Activated naive CD8-positive, alpha-beta T cell treated with anti-CD3 and anti-CD28 coated beads for 36 hours (primary cell): ENCODE measurements around the gene N4BP2L1. TPM values are rescaled to one million over a fixed set of nuclear protein-coding genes. Genes with fewer than 3 reads are reported as not detected.
"Not testable (repeated sequence)": the region's sequence is repeated elsewhere in the genome, so short reads cannot be mapped to it uniquely, and the experiment has no call there.

Experiments
- DNase-seq: peaks from one replicate; pipeline ENCODE4 v3.0.0; 2021
- H3K27ac Mint-ChIP-seq: one replicate; pipeline ENCODE4 v1.8.0; 2022; ENCODE audit warnings: mild to moderate bottlenecking, moderate library complexity, mixed read lengths
- H3K27me3 Mint-ChIP-seq: one replicate; pipeline ENCODE4 v1.8.0; 2022; ENCODE audit warnings: mild to moderate bottlenecking, mixed read lengths
- H3K36me3 Mint-ChIP-seq: one replicate; pipeline ENCODE4 v1.8.0; 2021; ENCODE audit warnings: mild to moderate bottlenecking, mixed read lengths
- H3K4me1 Mint-ChIP-seq: one replicate; pipeline ENCODE4 v1.8.0; 2021; ENCODE audit warnings: mixed read lengths
- H3K4me3 Mint-ChIP-seq: one replicate; pipeline ENCODE4 v1.8.0; 2022; ENCODE audit warnings: mild to moderate bottlenecking, moderate library complexity, mixed read lengths
- H3K9me3 Mint-ChIP-seq: one replicate; pipeline ENCODE4 v1.8.0; 2022; ENCODE audit warnings: mixed read lengths
- total RNA-seq, 2 experiments: library from RNA; stranded (reverse); gene quantifications; one replicate each; pipeline ENCODE4 v1.2.3, GENCODE V29; 2021

N4BP2L1 gene
- total RNA-seq, 2 experiments from 2014 or later = 14.6 to 15.7 TPM

GRCh38 chr13:32385410-32385809, 42.5 kb downstream of the N4BP2L1 start:
- DNase-seq = no peak
- no peak overlapping the region for H3K4me3 Mint-ChIP-seq
- no peaks in the 10 kb centered on the region for H3K27me3 Mint-ChIP-seq
- no peak overlapping the region for H3K27ac Mint-ChIP-seq
- no peaks in the 10 kb centered on the region for H3K9me3 Mint-ChIP-seq
- H3K4me1 Mint-ChIP-seq = peaks cover 10% of the 10 kb centered on the region
- peaks cover 4% of the 10 kb centered on the region for H3K36me3 Mint-ChIP-seq

GRCh38 chr13:32384702-32385101, 43.2 kb downstream of the N4BP2L1 start:
- Mint-ChIP-seq H3K27ac (no peak overlapping the region), H3K4me3 (no peak overlapping the region), H3K9me3 (no peaks in the 10 kb centered on the region), H3K4me1 (peaks cover 5% of the 10 kb centered on the region), H3K36me3 (peaks cover 5% of the 10 kb centered on the region), H3K27me3 (no peaks in the 10 kb centered on the region)
- DNase-seq = no peak

GRCh38 chr13:32383836-32384618, 43.9 kb downstream of the N4BP2L1 start:
- Mint-ChIP-seq H3K27me3 (no peaks in the 10 kb centered on the region), H3K27ac (no peak overlapping the region), H3K9me3 (no peaks in the 10 kb centered on the region)

GRCh38 chr13:32381539-32381938, 46.4 kb downstream of the N4BP2L1 start:
- H3K4me3 Mint-ChIP-seq = no peak overlapping the region
- no peak for DNase-seq
- H3K27me3 Mint-ChIP-seq = no peaks in the 10 kb centered on the region
- H3K4me1 Mint-ChIP-seq = no peaks in the 10 kb centered on the region
- no peaks in the 10 kb centered on the region for H3K9me3 Mint-ChIP-seq
- H3K27ac Mint-ChIP-seq = no peak overlapping the region
- H3K36me3 Mint-ChIP-seq = peaks cover 6% of the 10 kb centered on the region

More at GRCh38 chr13:32383836-32384618, 43.9 kb downstream of the N4BP2L1 start:
- DNase-seq = no peak
- Mint-ChIP-seq H3K36me3 (peaks cover 4% of the 10 kb centered on the region), H3K4me1 (peaks cover 3% of the 10 kb centered on the region), H3K4me3 (no peak overlapping the region)

- Mint-ChIP-seq H3K4me1 (no peaks in the 10 kb centered on the region), H3K27ac (no peak overlapping the region), H3K36me3 (peaks cover 31% of the 10 kb centered on the region), H3K4me3 (no peak overlapping the region), H3K9me3 (peaks cover 4% of the 10 kb centered on the region), H3K27me3 (no peaks in the 10 kb centered on the region)
- no peak for DNase-seq
Measured at GRCh38 chr13:32378012-32378411, 49.9 kb downstream of the N4BP2L1 start.

- H3K27ac Mint-ChIP-seq = no peak overlapping the region
- H3K4me1 Mint-ChIP-seq = no peaks in the 10 kb centered on the region
- DNase-seq = no peak
- peaks cover 4% of the 10 kb centered on the region for H3K9me3 Mint-ChIP-seq
- peaks cover 42% of the 10 kb centered on the region for H3K36me3 Mint-ChIP-seq
- no peaks in the 10 kb centered on the region for H3K27me3 Mint-ChIP-seq
- no peak overlapping the region for H3K4me3 Mint-ChIP-seq
Measured at GRCh38 chr13:32376642-32377415, 51.1 kb downstream of the N4BP2L1 start.

- H3K27ac Mint-ChIP-seq = no peak overlapping the region
- no peaks in the 10 kb centered on the region for H3K27me3 Mint-ChIP-seq
- H3K4me1 Mint-ChIP-seq = no peaks in the 10 kb centered on the region
- H3K9me3 Mint-ChIP-seq = peaks cover 4% of the 10 kb centered on the region
- no peak for DNase-seq
- H3K36me3 Mint-ChIP-seq = peaks cover 55% of the 10 kb centered on the region
- no peak overlapping the region for H3K4me3 Mint-ChIP-seq
Measured at GRCh38 chr13:32370805-32371204, 57.1 kb downstream of the N4BP2L1 start.

- Mint-ChIP-seq H3K27ac (no peak overlapping the region), H3K4me3 (no peak overlapping the region), H3K4me1 (no peaks in the 10 kb centered on the region), H3K9me3 (no peaks in the 10 kb centered on the region), H3K27me3 (no peaks in the 10 kb centered on the region), H3K36me3 (peaks cover 25% of the 10 kb centered on the region)
- no peak for DNase-seq
Measured at GRCh38 chr13:32362574-32362973, 65.4 kb downstream of the N4BP2L1 start.

GRCh38 chr13:32355935-32356334, 72.0 kb downstream of the N4BP2L1 start:
- not testable (repeated sequence) for H3K27me3 Mint-ChIP-seq, H3K4me1 Mint-ChIP-seq, H3K27ac Mint-ChIP-seq, DNase-seq, H3K4me3 Mint-ChIP-seq, H3K9me3 Mint-ChIP-seq
- peaks cover 14% of the 10 kb centered on the region for H3K36me3 Mint-ChIP-seq

GRCh38 chr13:32354040-32354439, 73.9 kb downstream of the N4BP2L1 start:
- peaks cover 6% of the 10 kb centered on the region for H3K4me1 Mint-ChIP-seq
- H3K27ac Mint-ChIP-seq = no peak overlapping the region
- H3K9me3 Mint-ChIP-seq = peaks cover 4% of the 10 kb centered on the region
- no peak for DNase-seq
- H3K36me3 Mint-ChIP-seq = peaks cover 27% of the 10 kb centered on the region
- H3K27me3 Mint-ChIP-seq = no peaks in the 10 kb centered on the region
- no peak overlapping the region for H3K4me3 Mint-ChIP-seq

GRCh38 chr13:32350839-32351441, 77.0 kb downstream of the N4BP2L1 start:
- H3K9me3 Mint-ChIP-seq, H3K4me1 Mint-ChIP-seq, H3K27ac Mint-ChIP-seq, H3K4me3 Mint-ChIP-seq, DNase-seq, H3K27me3 Mint-ChIP-seq: not testable (repeated sequence)
- H3K36me3 Mint-ChIP-seq = peaks cover 43% of the 10 kb centered on the region

Other genes with a start within 250 kb of the N4BP2L1 start
- gene ZAR1L, start 112.8 kb downstream of the N4BP2L1 start, total RNA-seq = under 1 TPM; 0.20 to 0.21 TPM
- 10 to 100 TPM; 27.9 to 29.9 TPM for gene BRCA2, start 112.6 kb downstream of the N4BP2L1 start, total RNA-seq
- 10 to 100 TPM; 66.7 to 68.8 TPM for gene N4BP2L2, start 110.7 kb upstream of the N4BP2L1 start, total RNA-seq
- 10 to 100 TPM; 45.8 to 47.5 TPM for gene PDS5B, start 158.3 kb upstream of the N4BP2L1 start, total RNA-seq